Adrenal gland (tissue), 12 donors: ENCODE results near the gene TAOK2. TPM values are rescaled to one million over a fixed set of nuclear protein-coding genes. Genes with fewer than 3 reads are reported as not detected.

Experiments
- DNase-seq, 7 donors: peaks; one replicate each; pipeline ENCODE4 v3.0.0-alpha.2; 2019 to 2020
- H3K27ac ChIP-seq, 5 donors: fragments of 200-600 bp; sonication (generic) in 4 of 5; 1 replicate in 3 of 5; 2 replicates in 2 of 5; pipeline versions ENCODE4 v1.5.1 to v1.8.0; 2016 to 2020; ENCODE audit warnings: mild to moderate bottlenecking in 1 of 5
- H3K27me3 ChIP-seq: fragments of 200-600 bp; 2 replicates; pipeline ENCODE4 v1.8.0; 2021
- H3K36me3 ChIP-seq, 2 donors: fragments of 200-600 bp; replicated peaks in 1 of 2; 1 replicate in 1 of 2; 2 replicates in 1 of 2; pipeline versions ENCODE4 v1.5.1 to v1.8.0; 2018 to 2022
- H3K4me1 ChIP-seq, 2 donors: fragments of 200-600 bp; replicated peaks in 1 of 2; 1 replicate in 1 of 2; 2 replicates in 1 of 2; pipeline versions ENCODE4 v1.5.1 to v1.8.0; 2018 to 2021
- H3K4me3 ChIP-seq, 4 donors: fragments of 200-600 bp; sonication (generic) in 3 of 4; one replicate each; pipeline ENCODE4 v1.5.1; 2016 to 2018
- H3K9me3 ChIP-seq, 3 donors: fragments of 200-600 bp; sonication (generic) in 1 of 3; replicated peaks in 1 of 3; 1 replicate in 2 of 3; 2 replicates in 1 of 3; pipeline versions ENCODE4 v1.5.1 to v1.8.0; 2016 to 2021
- CTCF ChIP-seq, 6 experiments: fragments of 450-650 bp in 4 of 6; fragments of 200-600 bp in 2 of 6; sonication (generic) in 1 of 6; IDR thresholded peaks; 1 replicate in 5 of 6; 2 replicates in 1 of 6; pipeline versions ENCODE4 v1.5.1 to v1.8.0; 2016 to 2021; ENCODE audit warnings: antibody characterized with exemption in 6 of 6, mild to moderate bottlenecking in 2 of 6, moderate library complexity in 1 of 6
- POLR2A ChIP-seq, 2 donors: fragments of 450-650 bp; IDR thresholded peaks; one replicate each; pipeline ENCODE4 v1.6.1; 2017; ENCODE audit warnings: antibody characterized with exemption in 2 of 2, mild to moderate bottlenecking in 2 of 2, moderate library complexity in 1 of 2
- WGBS, 4 donors: extraction: QIAGEN DNeasy Blood & Tissue Kit in 2 of 4; methylation state at CpG; one replicate each; pipeline versions ENCODE4 v1.1.5 to v1.1.7; 2013 to 2017; 5-methylcytosine and 5-hydroxymethylcytosine counted together
- intact Hi-C, 2 donors: fragments of 100-400 bp; cut with DNase I; formaldehyde crosslinking; loops; one replicate each; pipeline versions ENCODE4 v1.14.1 to v1.15.0; 2022 to 2023
- polyA plus RNA-seq, 3 donors: library from polyadenylated mRNA; stranded (reverse); fragments of 200-250 nt in 2 of 3; fragments of 350-450 nt in 1 of 3; fragmentation: Illumina TruSeq in 1 of 3; extraction: RNeasy Lipid Tissue Mini Kit (QIAGEN cat#74804) in 1 of 3; gene quantifications; one replicate each; pipeline ENCODE4 v1.2.3, GENCODE V29; 2013 to 2014
- total RNA-seq, 9 donors: library from RNA; depleted of rRNA in 4 of 9; stranded (reverse); fragments of >200 nt in 4 of 9; fragments of 120-200 nt in 1 of 9; fragmentation: NEBNext Ultra II Directional in 1 of 9; extraction: Animal tissue kit (Norgen Biotek cat#: 25700) in 1 of 9; gene quantifications; one replicate each; pipeline versions ENCODE4 v1.1.0 to v1.2.4, GENCODE V29; 2013 to 2023
- donor health status: healthy with polysubstance abuse.
- donor health status: Bipolar disorder and iron deficiency.
- donor health status: DM: yes; HTN: yes; CAD: no.
- donor health status: DM: no; HTN: no; CAD: no.
- donor health status: DM: no; HTN: no; CAD: no.
- donor health status: DM: yes; HTN: yes; CAD: no.

Gene TAOK2
- total and polyA plus RNA-seq, 12 donors, result 36.6 to 135 (median 72.3) TPM

DNA sequence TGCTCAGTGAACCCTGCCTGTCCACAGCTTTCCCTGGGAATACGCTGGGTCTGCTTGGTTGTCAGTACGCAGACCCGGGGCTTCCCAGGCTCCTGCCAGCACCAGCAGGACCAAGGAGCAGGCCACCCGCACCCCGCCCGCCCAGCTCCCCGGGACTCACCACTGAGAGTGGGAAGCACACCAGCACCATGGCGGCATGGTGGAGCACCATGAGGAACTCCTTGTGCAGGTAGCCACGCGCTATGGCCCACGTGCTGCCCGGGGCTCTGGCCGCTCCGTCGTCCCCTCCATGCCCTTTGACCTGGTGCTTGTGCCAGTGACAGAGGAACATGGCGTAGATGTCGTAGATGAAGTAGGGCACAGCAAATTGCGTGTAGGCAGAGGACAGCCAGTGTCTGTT is 52.8 kb downstream of the TAOK2 start:
- H3K4me1 ChIP-seq, result peaks cover 0 to 6% of the 10 kb centered on the region in 2 donors
- TF ChIP-seq POLR2A (IDR thresholded peaks at IDR 0.05), result no peak
- no peak for TF ChIP-seq CTCF (IDR thresholded peaks at IDR 0.05)
- H3K27me3 ChIP-seq, result no peaks in the 10 kb centered on the region
- no peak for DNase-seq
- no peak overlapping the region for H3K4me3 ChIP-seq
- intact Hi-C loops, result loop anchor here in 1 of 2 donors (10.0 kb wide), 1 partner anchor 322 kb away; no protein-coding TSS in a partner anchor
- 88 to 92% (median 90%) methylated on average over 7 to 18 of the region's 18 CpGs for WGBS, 4 donors
- H3K36me3 ChIP-seq, result no peaks in the 10 kb centered on the region
- no peak overlapping the region for H3K27ac ChIP-seq
- no peaks in the 10 kb centered on the region for H3K9me3 ChIP-seq

- TF ChIP-seq CTCF (IDR thresholded peaks at IDR 0.05) (no peak), POLR2A (IDR thresholded peaks at IDR 0.05) (no peak)
- H3K27me3 ChIP-seq, result peaks cover 10% of the 10 kb centered on the region
- no peaks in the 10 kb centered on the region for H3K36me3 ChIP-seq
- no peaks in the 10 kb centered on the region for H3K9me3 ChIP-seq
- no peak overlapping the region for H3K4me3 ChIP-seq
- intact Hi-C loops, result loop anchor here in 1 of 2 donors (10.0 kb wide), 1 partner anchor 323 kb away; no protein-coding TSS in a partner anchor
- no peak overlapping the region for H3K27ac ChIP-seq
- DNase-seq, result no peak
- peaks cover 0 to 6% of the 10 kb centered on the region in 2 donors for H3K4me1 ChIP-seq
- WGBS, 4 donors, result 42 to 56% (median 50%) methylated on average over 12 to 13 of the region's 13 CpGs
Measured at GRCh38 chr16:30027588-30028437, 54.1 kb downstream of the TAOK2 start.

- intact Hi-C loops, result loop anchor here in 1 of 2 donors (10.0 kb wide), 1 partner anchor 324 kb away; no protein-coding TSS in a partner anchor
- peak in 1 of 7 donors; percentile 34 for DNase-seq
- H3K27me3 ChIP-seq, result peaks cover 17% of the 10 kb centered on the region
- TF ChIP-seq CTCF (IDR thresholded peaks at IDR 0.05) (no peak), POLR2A (IDR thresholded peaks at IDR 0.05) (no peak)
- WGBS, 4 donors, result 29 to 37% (median 34%) methylated on average over 9 to 18 of the region's 18 CpGs
- H3K4me3 ChIP-seq, result no peak overlapping the region
- H3K4me1 ChIP-seq, result peaks cover 0 to 6% of the 10 kb centered on the region in 2 donors
- no peaks in the 10 kb centered on the region for H3K36me3 ChIP-seq
- H3K27ac ChIP-seq, result no peak overlapping the region
- H3K9me3 ChIP-seq, result no peaks in the 10 kb centered on the region
Measured at GRCh38 chr16:30028438-30029076, 54.9 kb downstream of the TAOK2 start.

GRCh38 chr16:30030011-30030685 is 56.5 kb downstream of the TAOK2 start:
- no peaks in the 10 kb centered on the region for H3K36me3 ChIP-seq
- peaks cover 19% of the 10 kb centered on the region for H3K27me3 ChIP-seq
- peak overlapping the region in 1 of 5 donors; percentile 30 for H3K27ac ChIP-seq
- H3K4me3 ChIP-seq, result no peak overlapping the region
- H3K4me1 ChIP-seq, result peaks cover 0 to 6% of the 10 kb centered on the region in 2 donors
- TF ChIP-seq POLR2A (IDR thresholded peaks at IDR 0.05) (no peak), CTCF (IDR thresholded peaks at IDR 0.05) (no peak)
- intact Hi-C loops, result no loop called here
- DNase-seq, result no peak
- no peaks in the 10 kb centered on the region for H3K9me3 ChIP-seq
- WGBS, 4 donors, result 38 to 56% (median 41%) methylated on average over 20 to 23 of the region's 23 CpGs
